ENCODE data around the gene CD274. TPM values are rescaled to one million over a fixed set of nuclear protein-coding genes. Genes with fewer than 3 reads are reported as not detected.
"Not testable (repeated sequence)": the region's sequence is repeated elsewhere in the genome, so short reads cannot be mapped to it uniquely, and the experiment has no call there.

The CD274 gene
- total RNA-seq, 1 experiment from 2014 or later, result 2.5 TPM

- no peak overlapping the region for H2AFZ ChIP-seq (ENCODE audit: low read depth, low read length, poor library complexity, severe bottlenecking)
- intact Hi-C loops (cut with micrococcal nuclease), result no loop called here
- H3K79me2 ChIP-seq (ENCODE audit: insufficient read depth, low read length), result no peaks in the 10 kb centered on the region
- BruUV-seq (replicated peaks), result no TSS peak
- ATAC-seq (peak; percentile 53), DNase-seq (ENCODE audit: low read depth, low spot score) (no peak)
- H3K27ac ChIP-seq (ENCODE audit: low read depth, low read length), result no peak overlapping the region
- peaks cover 0 to 7% of the 10 kb centered on the region in 2 experiments; a peak in 1 of 4 replicates for H3K36me3 ChIP-seq (ENCODE audit: control insufficient read depth in 1 of 2, insufficient read depth in 2 of 2, low read length in 2 of 2)
- ChIA-PET RAD21 (ENCODE audit: low non-redundant PET in 1 of 2, low total read pairs in 2 of 2, uncharacterized antibody in 2 of 2, unreplicated experiment in 2 of 2) (no interaction called here), CTCF (no interaction called here), POLR2A (no interaction called here)
- H3K4me1 ChIP-seq (ENCODE audit: control insufficient read depth in 1 of 2, insufficient read depth in 2 of 2, low read length in 2 of 2), result no peaks in the 10 kb centered on the region
- TF ChIP-seq ZNF274 (IDR thresholded peaks at IDR 0.05; ENCODE audit: low read depth, low read length) (no peak), SP1 (IDR thresholded peaks at IDR 0.05; ENCODE audit: low read depth) (no peak), CTCF (IDR thresholded peaks at IDR 0.05 in 2 of 3, conservative IDR thresholded peaks at IDR 0.05 in 1 of 3; ENCODE audit: borderline replicate concordance in 1 of 3, insufficient read depth in 1 of 3, low read depth in 2 of 3, low read length in 2 of 3) (peak in 2 of 3 experiments; percentile 26 to 29; a peak in 3 of 6 replicates)
- H3K9ac ChIP-seq (ENCODE audit: low read length), result no peak overlapping the region
- no peak overlapping the region for H3K4me2 ChIP-seq (ENCODE audit: low read length)
- no peaks in the 10 kb centered on the region for H3K27me3 ChIP-seq (ENCODE audit: insufficient read depth, low read length)
- H3K9me3 ChIP-seq (ENCODE audit: control insufficient read depth in 1 of 2, insufficient read depth in 1 of 2, low read depth in 1 of 2, low read length in 2 of 2), result no peaks in the 10 kb centered on the region
- no peaks in the 10 kb centered on the region for H3K9me2 ChIP-seq (ENCODE audit: insufficient read depth)
- no peak overlapping the region for H3K4me3 ChIP-seq (replicated peaks in 1 of 2; ENCODE audit: low read depth in 1 of 2, low read length in 2 of 2)
- H4K20me1 ChIP-seq (ENCODE audit: insufficient read depth), result no peaks in the 10 kb centered on the region
Observed at GRCh38 chr9:5430912-5431311, 19.4 kb upstream of the CD274 start.

- intact Hi-C loops (cut with micrococcal nuclease); H3K9me3 ChIP-seq (ENCODE audit: control insufficient read depth in 1 of 2, insufficient read depth in 1 of 2, low read depth in 1 of 2, low read length in 2 of 2); BruUV-seq (replicated peaks); H3K79me2 ChIP-seq (ENCODE audit: insufficient read depth, low read length); H3K4me1 ChIP-seq (ENCODE audit: control insufficient read depth in 1 of 2, insufficient read depth in 2 of 2, low read length in 2 of 2); H3K36me3 ChIP-seq (ENCODE audit: control insufficient read depth in 1 of 2, insufficient read depth in 2 of 2, low read length in 2 of 2); RAD21 ChIA-PET (ENCODE audit: low non-redundant PET in 1 of 2, low total read pairs in 2 of 2, uncharacterized antibody in 2 of 2, unreplicated experiment in 2 of 2); H3K9me2 ChIP-seq (ENCODE audit: insufficient read depth); H3K27ac ChIP-seq (ENCODE audit: low read depth, low read length); POLR2A ChIA-PET; H3K9ac ChIP-seq (ENCODE audit: low read length); ATAC-seq; DNase-seq (ENCODE audit: low read depth, low spot score); H3K4me2 ChIP-seq (ENCODE audit: low read length); CTCF ChIA-PET; H3K4me3 ChIP-seq (replicated peaks in 1 of 2; ENCODE audit: low read depth in 1 of 2, low read length in 2 of 2); H3K27me3 ChIP-seq (ENCODE audit: insufficient read depth, low read length); H4K20me1 ChIP-seq (ENCODE audit: insufficient read depth); H2AFZ ChIP-seq (ENCODE audit: low read depth, low read length, poor library complexity, severe bottlenecking): not testable (repeated sequence)
Observed at GRCh38 chr9:5432890-5433289, 17.5 kb upstream of the CD274 start.

GRCh38 chr9:5433328-5433727 lies 17.0 kb upstream of the CD274 start:
- RAD21 ChIA-PET (ENCODE audit: low non-redundant PET in 1 of 2, low total read pairs in 2 of 2, uncharacterized antibody in 2 of 2, unreplicated experiment in 2 of 2); DNase-seq (ENCODE audit: low read depth, low spot score); intact Hi-C loops (cut with micrococcal nuclease); CTCF ChIA-PET; ATAC-seq; POLR2A ChIA-PET; H3K27ac ChIP-seq (ENCODE audit: low read depth, low read length); H4K20me1 ChIP-seq (ENCODE audit: insufficient read depth); H3K9ac ChIP-seq (ENCODE audit: low read length); BruUV-seq (replicated peaks); H3K36me3 ChIP-seq (ENCODE audit: control insufficient read depth in 1 of 2, insufficient read depth in 2 of 2, low read length in 2 of 2); H3K9me3 ChIP-seq (ENCODE audit: control insufficient read depth in 1 of 2, insufficient read depth in 1 of 2, low read depth in 1 of 2, low read length in 2 of 2); H3K4me3 ChIP-seq (replicated peaks in 1 of 2; ENCODE audit: low read depth in 1 of 2, low read length in 2 of 2); H3K79me2 ChIP-seq (ENCODE audit: insufficient read depth, low read length); H2AFZ ChIP-seq (ENCODE audit: low read depth, low read length, poor library complexity, severe bottlenecking); H3K27me3 ChIP-seq (ENCODE audit: insufficient read depth, low read length); H3K9me2 ChIP-seq (ENCODE audit: insufficient read depth); H3K4me2 ChIP-seq (ENCODE audit: low read length): not testable (repeated sequence)
- peaks cover 10 to 14% of the 10 kb centered on the region in 2 experiments for H3K4me1 ChIP-seq (ENCODE audit: control insufficient read depth in 1 of 2, insufficient read depth in 2 of 2, low read length in 2 of 2)
